GM19240 (cell line): ENCODE results near the gene SLC9A9.

Source experiments
- DNase-seq: peaks from one replicate; pipeline ENCODE4 v3.0.0; 2011; ENCODE audit warnings: low spot score; ENCODE audit not compliant: insufficient read length

SLC9A9 gene

GRCh38 chr3:143600756-143601718 is 247.2 kb downstream of the SLC9A9 start:
- DNase-seq, result no peak

- no peak for DNase-seq
Observed at GRCh38 chr3:143597774-143598652, 250.3 kb downstream of the SLC9A9 start.

- no peak for DNase-seq
Observed at GRCh38 chr3:143596957-143597642, 251.2 kb downstream of the SLC9A9 start.

- DNase-seq, result no peak
Observed at GRCh38 chr3:143595456-143596077, 252.7 kb downstream of the SLC9A9 start.

- no peak for DNase-seq
Observed at GRCh38 chr3:143594206-143594605, 254.1 kb downstream of the SLC9A9 start.

- DNase-seq, result no peak
Observed at GRCh38 chr3:143590660-143591059, 257.6 kb downstream of the SLC9A9 start.

- DNase-seq, result no peak
Observed at GRCh38 chr3:143586576-143586975, 261.7 kb downstream of the SLC9A9 start.

GRCh38 chr3:143585720-143586456 is 262.4 kb downstream of the SLC9A9 start:
- no peak for DNase-seq

- DNase-seq, result no peak
Observed at GRCh38 chr3:143584474-143584873, 263.8 kb downstream of the SLC9A9 start.

- DNase-seq, result no peak
Observed at GRCh38 chr3:143581972-143582722, 266.1 kb downstream of the SLC9A9 start.

- DNase-seq, result no peak
Observed at GRCh38 chr3:143578810-143579435, 269.3 kb downstream of the SLC9A9 start.

GRCh38 chr3:143576568-143577270 is 271.5 kb downstream of the SLC9A9 start:
- no peak for DNase-seq

GRCh38 chr3:143574933-143575332 is 273.3 kb downstream of the SLC9A9 start:
- DNase-seq, result no peak

GRCh38 chr3:143573610-143574303 is 274.5 kb downstream of the SLC9A9 start:
- no peak for DNase-seq

GRCh38 chr3:143571548-143571947 is 276.7 kb downstream of the SLC9A9 start:
- no peak for DNase-seq

- DNase-seq, result no peak
Observed at GRCh38 chr3:143567823-143568222, 280.4 kb downstream of the SLC9A9 start.

GRCh38 chr3:143565951-143566350 is 282.3 kb downstream of the SLC9A9 start:
- DNase-seq, result no peak

- no peak for DNase-seq
Observed at GRCh38 chr3:143563786-143564185, 284.5 kb downstream of the SLC9A9 start.
